ENCODE results near the gene ETV6.

ETV6 gene

DNA sequence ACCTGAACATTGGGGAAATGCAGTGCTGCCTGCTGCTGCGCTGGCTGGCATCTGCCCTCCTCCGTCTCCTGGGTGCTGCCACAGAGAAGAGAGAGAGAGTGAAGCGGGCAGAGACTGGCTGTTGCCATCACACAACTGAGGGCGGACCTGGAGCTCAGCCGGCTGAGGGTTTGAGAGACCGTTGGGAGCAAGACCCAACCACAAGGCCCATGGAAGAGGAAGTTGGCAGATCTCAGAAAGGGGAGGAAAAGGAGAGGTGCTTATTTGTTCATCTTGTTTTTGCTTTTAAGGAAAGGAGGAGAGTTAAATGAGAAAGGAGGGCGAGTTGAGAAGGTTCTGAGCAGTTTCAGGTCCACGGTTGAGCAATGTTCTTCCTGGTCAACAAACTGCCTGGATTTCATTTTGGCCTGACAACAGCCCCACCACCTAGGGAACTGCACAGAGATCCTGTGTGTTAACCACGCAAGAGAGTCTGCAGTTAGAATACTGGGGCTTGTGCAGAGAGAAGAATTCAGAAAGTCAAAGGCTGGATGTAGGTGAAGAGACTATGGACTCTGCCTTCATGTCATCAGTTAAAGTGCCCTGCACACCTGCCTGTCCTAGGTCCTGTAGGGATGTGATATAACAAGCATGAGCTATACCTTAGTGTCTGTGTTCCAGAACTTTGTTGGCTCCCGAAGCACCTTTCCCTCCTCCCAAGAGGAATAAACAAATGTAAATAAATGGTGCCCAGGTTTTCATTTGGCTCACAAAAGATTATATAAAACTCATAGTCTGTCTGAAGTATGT is 124.6 kb downstream of the ETV6 start:
- DNase-seq = peak in 12 of 51 donors; percentile 7 to 45 (median 24)

DNA sequence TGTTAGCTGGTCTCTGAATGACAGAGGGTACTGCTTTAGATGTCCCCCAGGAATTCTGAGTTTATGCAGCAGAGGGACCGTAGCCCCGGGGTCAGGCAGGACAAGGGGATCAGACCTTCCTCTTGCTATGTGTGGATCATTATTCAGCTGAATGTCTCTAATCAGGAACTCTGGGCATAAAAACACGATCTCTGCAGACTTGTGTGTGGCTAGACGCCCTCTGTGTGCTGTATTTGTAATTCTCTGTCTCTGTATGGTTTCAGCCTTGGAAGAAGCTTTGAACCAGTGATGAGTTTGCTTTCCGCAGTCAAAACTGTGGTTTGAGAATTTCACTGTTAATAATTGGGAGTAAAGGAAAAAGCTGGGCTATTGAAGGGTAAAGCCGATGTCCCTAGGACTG is 125.3 kb downstream of the ETV6 start:
- no peak for DNase-seq

DNA sequence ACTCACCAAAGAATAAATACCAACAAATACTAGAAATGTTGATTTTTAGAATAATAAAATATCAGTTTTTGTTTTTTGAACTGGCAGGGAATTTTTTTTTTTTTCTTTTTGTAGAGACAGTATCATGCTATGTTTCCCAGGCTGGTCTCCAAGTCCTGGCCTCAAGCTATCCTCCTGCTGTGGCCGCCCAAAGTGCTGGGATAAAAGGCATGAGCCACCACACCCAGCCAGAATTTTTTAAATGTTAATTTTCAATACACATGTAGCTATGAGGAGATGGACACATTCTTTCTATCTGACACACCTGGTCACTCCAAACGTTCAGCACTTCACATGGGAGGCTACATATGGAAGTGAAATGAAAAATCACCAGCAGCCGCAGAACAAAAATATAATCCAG is 126.8 kb downstream of the ETV6 start:
- DNase-seq = no peak

DNA sequence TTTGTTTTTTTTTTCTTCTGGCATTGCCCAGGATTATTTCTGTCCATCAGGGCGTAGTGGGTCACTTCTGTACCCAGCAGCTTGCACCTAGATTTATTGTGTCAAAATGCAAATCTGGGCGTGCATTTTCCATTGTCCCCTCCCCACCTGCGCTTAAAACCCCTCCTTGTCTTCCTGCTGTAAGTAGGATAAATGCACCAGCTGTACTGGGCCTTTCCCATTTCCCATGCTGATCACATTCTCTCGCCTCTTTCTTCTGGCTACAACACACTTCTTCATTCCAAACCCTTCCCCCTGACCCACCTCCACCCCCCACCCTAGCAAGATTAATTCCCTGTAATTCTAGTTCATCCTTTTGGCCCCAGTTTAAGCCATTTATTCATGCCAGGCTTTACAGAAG is 128.0 kb downstream of the ETV6 start:
- no peak for DNase-seq

DNA sequence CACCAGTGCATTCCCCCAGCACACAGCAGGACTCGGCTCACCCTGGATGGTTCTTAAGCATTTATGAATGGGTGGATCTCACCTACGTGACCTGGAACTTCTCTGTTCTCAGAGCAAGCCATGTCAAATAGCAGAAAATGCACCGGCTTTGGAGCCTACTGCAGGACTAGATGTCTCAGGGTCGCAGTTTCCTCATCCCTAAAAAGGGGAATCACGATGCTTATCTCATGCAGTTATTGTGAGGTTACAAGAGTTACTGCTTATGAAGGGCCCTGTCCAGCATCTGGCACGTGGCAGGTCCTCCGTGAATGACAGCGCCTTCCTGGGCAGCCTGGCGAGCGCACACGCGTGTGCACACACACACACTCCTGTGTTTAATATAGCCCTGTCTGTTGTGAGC is 128.5 kb downstream of the ETV6 start:
- DNase-seq = no peak

DNA sequence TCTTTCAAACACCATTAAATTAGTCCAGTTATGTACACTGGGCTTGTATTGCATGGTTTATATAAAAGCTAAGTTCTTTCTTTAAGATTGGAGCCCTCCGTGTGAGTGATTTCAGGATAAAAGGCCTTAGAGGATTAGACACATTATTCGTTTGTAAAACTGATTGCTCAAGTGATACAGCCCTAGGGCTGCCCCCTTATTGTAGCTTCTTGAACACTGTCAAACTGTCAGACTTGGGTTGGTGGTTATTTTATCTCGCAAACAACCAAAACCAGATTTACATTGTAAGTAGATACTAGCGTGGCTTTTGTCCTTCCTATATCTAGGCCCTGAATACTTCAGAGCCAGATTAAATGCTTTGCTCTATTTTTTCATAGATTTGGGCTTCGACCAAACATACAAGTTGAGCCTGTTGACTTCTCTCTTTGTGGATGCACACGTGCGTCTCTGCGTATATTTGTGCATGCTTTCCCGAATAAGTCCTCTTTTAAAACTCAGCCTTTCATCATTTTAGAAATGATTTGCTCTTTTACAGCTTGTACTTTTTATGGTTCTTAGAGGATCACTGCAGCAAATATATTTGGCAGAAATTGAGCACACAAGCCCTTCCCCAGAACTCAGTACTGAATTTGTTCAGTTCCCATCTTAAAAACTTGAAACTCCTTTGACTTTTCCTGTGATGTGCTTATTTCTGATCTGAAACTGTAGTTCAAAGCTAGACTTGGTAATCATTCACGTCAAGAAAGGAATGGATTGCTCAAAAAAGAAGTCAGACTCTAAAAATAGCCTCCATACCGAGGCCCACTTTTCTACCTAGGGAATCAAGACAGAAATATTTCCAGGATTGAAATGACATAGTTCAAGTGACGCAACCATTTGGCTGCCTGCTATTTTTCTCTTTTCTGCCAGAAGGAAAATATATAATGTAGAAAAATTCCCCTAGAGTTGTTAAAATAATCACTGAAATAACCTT is 129.5 kb downstream of the ETV6 start:
- no peak for DNase-seq

DNA sequence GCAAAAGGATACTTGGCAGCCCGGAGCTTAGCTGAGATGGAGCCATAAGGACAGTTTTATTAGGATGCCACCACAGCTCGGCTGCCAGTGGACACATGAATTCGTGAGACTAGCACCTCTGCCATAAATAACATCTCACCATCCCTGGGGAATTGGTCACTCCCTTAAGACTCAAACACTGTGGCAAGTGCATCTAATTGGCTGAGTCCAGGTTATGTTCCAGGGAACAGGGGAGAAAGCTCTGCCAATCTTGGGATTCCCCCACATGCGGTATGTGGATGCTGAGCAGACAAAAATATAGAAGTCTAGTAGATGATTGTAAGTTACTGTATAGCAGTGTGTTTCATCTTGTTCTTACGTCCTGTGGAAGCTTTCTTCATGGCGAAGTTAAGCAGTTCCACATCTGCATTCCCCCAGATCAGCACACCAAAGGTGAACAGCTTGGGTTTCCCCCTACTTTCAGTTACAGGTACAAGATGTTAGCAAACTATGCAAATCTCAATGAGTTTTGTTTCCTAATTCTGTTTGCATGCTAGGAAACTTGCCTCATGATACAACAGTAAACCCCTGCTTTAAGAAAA is 131.1 kb downstream of the ETV6 start:
- no peak for DNase-seq

DNA sequence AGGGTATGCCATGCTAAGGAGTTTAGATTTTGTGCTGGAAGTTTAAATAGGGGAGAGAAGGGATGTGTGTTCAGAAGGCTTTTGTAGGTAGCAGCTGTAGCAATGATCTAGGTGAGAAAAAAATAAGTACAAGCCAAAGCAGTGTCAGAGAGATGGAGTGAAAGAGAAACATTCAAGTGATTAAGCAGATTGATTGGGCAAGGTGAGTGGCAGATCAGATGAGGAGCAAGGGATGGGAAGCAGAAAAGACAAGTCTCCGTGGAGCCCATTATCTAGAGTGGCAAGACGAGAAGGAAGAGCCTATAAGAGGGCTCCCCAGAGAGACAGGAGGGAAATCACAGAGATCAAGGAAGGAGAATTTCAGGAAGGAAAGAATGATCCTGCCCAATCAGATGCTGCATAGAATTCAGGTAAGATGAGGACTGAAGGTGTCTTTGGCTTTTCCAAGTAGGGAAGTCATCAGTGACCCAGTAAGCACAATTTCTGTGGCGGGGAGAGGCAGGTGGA is 133.5 kb downstream of the ETV6 start:
- DNase-seq = no peak

DNA sequence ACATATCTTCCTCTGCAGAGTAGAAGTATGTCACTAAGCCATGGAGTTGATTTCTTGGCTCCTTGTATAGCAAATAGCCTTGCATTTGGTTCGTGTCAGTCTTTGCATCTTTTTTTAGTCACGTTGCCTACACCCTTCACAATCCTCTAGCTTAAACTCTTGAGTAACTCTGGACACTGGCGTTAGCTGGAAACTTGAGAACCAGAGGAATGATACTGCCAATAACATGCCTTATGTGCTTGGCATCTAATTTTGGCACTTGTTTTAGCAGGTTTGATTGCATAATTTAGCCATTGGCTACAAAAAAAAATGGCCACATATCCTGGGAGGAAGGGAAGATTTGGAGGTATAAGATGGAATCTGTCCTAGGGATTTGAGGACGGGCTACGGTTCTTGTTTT is 136.2 kb downstream of the ETV6 start:
- no peak for DNase-seq

DNA sequence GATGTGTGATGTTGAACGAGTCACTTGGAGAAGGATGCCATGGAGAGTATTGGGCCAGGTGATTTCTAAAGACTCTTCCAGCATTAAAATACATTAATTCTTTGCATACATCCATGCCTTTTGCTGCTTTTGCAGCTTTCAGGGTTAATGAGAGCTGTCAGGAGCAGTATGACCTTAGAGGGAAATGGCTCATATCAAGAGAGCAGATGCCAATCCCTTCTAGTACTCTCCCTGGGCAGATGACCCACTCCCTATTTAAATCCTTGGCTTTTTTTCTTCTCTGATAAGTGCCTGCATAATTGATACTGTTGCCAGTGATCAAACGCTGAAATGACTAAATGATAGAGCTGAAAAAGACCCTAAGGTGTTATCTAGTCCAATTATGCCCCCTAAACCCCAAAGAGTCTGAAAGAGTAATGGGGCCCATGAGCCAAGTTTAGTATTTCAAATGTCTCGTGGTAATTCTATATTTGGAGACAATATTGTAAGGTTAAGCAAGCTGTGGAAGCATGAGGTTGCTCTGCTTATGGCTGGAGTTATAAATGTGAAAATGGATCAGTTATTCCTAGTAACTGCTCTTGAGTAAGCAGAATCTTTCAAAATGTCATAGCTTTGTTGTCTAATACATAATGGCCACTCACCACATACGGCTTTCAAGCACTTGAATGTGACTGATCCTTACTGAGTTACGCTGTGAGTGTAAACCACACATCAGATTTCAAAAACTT is 137.3 kb downstream of the ETV6 start:
- DNase-seq = no peak

DNA sequence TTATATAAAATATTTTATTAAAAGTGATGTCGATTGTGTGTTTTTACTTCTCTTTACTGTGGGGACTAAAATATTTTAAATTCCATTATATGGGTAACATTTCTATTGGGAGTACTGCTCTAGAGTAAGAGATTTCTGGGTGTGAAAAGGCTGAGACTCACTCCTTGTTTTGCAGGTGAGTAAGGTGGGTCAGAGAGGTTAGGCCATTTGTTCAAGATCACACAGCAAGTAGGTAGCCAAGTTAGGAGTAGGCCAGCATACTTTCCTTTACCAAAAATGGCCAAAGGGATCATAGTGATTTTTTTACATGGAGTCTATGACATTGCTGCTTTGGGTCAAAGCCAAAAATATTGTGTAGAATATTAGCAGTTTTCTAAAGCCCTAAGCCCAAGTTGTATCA is 138.0 kb downstream of the ETV6 start:
- no peak for DNase-seq

DNA sequence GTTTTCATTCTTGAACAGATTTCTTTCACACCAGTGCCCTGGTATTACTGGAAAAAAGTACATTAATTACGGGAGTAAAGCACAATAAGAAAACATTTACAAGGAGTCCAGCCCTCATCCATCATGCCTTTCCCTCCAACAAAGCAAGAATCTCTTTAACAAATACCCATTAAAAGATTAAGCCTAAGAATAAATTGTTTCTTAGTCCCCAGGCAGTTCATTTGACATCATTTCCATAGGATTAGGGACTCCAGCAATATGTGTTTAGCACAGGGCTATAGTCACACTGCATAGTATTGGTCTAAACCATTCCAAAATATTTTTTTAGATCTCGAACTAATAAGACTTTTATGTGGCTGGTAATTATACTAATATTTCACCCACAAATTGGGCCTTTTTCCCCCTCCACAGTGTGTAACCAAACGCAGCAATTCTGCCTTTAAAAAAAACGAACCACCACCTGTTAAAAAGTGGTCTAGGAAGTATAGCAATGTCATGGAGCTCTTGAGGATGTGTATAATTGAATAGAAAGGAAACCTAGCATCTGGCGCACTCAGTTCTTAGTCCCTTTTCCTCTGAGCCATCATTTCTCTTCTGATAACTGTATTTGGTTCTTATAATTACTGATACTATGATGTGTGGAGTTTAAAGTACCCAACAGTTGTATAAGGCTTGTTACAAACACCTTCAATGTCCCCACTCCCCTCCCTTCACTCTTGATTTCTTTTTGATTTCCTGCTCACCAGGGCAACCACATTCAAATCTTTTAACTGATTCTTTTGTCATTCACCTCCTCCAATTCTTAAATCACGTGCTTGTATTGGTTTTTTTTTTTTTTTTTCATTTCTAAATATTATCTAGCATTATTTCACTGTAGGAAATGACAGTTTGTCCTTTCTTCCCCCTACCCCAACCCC is 138.7 kb downstream of the ETV6 start:
- no peak for DNase-seq

DNA sequence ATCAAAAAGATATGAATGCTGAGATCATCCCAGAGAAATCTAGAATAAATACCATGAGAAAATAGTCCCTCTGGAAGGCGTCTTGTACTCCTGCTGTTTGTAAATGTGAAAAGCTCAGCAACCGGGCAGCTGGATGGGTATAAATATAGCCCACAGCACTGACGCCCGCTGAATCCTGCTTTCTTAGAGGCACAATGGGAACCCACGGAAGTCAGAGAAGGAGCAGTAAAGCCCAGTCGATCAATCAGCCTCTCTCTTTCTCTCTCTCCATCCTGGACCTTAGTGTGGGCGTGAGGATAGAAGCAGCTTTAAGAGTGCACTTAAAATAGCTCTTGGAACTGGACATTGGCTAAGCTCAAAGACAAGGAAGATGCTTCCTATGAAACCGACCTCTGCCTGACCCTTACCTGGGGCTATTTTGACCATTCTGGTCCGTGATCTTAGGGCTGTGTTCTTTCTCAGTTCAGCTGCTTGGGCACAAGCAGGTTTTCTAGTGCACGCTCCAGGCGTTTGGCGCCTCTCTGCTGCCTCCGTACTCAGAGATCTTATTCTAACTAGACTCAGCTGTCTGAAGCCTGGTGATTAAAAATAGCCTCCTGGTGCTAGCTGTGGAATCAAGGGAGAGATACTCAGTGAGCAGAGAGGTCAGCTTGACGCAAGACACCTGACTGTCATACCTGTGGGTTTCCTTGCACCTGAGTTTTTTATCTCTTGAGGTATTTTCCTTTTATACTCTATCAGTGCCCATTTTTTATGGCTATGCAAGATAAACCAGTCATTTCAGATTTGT is 144.6 kb downstream of the ETV6 start:
- DNase-seq = peak in 13 of 51 donors; percentile 3 to 63 (median 23)

DNA sequence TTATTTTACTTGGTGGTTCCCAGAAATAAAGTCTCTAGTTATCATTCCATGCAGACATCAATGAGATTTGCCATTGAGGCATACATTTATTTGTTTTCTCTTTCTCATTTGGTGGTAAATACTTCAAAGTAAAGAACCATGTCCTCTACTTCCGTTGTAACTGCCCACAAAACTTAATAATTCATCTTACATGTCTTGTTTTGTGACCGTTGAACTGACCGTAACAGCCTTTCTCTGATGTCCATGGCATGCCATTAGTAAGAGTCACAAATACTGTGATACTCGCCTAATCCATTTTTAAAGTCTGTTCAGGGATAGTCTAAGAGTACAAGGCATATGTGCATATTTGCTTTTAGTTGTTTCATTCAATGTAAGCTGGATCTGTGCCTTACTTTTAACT is 145.3 kb downstream of the ETV6 start:
- no peak for DNase-seq

DNA sequence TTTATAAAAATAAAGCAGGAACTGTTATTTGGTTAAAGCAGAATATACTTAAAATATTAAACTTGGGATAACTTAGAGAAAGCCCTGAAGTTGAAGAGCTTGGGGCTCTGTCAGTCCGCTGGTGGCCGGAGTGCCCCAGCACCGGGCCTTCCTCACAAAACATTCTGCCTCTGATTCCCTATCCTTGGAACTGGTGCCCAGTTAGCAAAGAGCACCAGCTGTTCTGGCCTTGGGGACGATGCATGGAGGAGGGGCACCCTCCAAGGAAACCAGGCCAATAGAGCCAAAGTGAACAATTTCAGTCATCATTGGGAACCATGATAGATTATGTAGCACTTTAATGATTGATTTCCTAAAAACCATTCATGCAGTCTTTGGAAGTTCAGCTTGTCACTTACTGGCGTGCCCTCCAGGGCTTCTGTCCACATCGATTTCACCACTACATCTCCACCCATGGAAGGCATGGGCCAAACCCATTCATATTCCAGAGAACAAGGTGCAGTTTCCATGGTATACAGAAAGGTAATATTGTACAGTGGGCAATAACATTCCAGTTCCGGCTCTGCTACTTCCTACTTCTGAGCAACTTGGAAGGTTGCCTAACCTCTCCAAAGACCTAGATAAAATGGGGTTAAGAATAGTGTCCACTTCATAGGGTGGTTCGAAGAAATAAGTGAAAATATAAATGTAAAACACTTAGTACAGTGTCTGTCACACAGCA is 145.9 kb downstream of the ETV6 start:
- DNase-seq = peak in 2 of 51 donors; percentile 13 to 21

DNA sequence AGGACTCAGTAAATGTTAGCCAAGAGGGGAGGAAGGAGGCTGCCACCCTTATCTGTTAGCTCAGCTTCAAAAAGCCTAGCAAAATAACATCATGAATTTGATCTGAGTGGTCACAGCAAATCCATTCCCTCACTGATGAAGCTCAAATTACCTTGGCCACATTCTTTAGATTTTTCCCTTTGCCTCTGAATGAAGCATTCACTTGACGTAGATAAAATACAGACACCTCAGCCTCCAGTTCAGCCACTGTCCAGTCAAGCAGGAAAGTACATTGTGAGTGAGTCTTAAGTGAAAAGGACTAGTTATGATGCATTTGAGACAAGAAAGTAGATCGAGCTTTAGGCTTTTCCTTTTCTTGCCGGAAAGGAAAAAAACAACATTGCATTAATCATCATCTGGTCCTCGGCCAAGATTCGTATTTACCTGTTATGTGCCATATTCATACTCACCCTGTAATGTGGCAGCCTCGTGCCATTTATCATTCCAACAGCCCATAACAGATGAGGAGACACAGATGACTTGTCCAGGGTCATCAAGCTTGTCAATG is 146.5 kb downstream of the ETV6 start:
- DNase-seq = no peak

DNA sequence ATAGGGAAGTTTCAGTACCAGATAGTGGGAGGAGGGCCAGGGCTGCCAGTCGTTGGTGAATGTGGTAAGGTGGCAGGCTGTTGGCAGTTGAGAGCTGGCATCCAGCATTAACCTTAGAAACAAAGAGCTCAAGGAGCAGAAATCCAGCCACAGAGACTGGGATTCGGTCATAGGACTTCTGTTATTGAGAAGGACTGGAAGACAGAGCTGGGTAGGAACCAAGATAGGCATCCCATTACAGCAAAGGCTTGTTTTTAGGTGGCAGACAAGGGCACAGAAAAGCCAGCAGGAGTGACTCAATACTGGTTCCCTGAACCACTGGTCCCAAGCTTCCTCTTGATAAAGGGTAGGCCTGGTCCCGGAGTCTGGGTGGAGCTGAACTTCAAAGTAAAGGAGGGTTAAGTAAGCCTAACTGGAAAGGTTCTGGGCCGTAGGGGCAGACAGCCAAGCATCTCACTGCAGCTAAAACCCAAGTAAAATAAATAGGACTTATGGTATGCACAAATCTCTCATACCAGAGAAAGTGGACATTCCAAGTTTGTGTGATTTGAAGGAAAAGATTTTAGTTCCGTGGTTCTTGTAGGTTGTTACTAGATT is 147.9 kb downstream of the ETV6 start:
- peak in 3 of 51 donors; percentile 17 to 28 (median 20) for DNase-seq
